Superior temporal gyrus (tissue), 1 donor: Measurements from ENCODE around the gene SLC4A9.
A peak's percentile ranks its signal among the peaks of the same experiment; 100 is the strongest.
"Not testable (repeated sequence)": the region's sequence is repeated elsewhere in the genome, so short reads cannot be mapped to it uniquely, and the experiment has no call there.

Source experiments
- DNase-seq: peaks from one replicate; pipeline ENCODE4 v3.0.0-alpha.2; 2016; ENCODE audit errors: extremely low spot score

Gene SLC4A9

DNA sequence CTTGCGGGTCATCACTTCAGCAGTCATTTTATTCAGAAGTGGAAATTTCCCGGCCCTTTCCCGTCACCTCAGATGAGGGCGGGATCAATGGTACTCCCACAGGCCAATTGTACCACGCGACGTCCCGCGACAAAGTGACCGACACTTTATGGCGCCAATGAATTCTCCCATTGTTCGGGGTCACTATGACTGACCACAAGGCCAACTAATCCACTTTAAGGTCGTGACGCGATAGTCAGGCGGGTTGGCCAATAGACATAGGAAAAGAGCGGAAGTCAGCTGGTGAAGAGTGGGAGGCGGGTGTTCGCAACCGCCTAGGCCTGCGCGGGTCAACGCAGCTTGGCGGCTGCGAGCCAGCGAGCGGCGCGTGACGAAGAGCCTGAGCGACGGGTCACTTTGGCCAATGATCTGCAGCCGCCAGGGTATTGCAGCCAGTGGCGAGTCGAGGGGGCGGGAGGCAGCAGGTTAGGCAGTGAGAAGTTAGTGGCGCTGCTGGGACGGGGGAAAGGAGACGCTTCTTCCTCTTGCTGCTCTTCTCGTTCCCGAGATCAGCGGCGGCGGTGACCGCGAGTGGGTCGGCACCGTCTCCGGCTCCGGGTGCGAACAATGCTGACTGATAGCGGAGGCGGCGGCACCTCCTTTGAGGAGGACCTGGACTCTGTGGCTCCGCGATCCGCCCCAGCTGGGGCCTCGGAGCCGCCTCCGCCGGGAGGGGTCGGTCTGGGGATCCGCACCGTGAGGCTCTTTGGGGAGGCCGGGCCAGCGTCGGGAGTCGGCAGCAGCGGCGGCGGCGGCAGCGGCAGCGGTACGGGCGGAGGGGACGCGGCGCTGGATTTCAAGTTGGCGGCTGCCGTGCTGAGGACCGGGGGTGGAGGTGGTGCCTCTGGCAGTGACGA, 41.6 kb downstream of the SLC4A9 start, which contains the start of gene ANKHD1:
ANKHD1 (plus strand) TSS at position 472 of the 896 bp plus-strand sequence; CDS start at position 607, 135 bp downstream.
- DNase-seq, result peak; percentile 100

DNA sequence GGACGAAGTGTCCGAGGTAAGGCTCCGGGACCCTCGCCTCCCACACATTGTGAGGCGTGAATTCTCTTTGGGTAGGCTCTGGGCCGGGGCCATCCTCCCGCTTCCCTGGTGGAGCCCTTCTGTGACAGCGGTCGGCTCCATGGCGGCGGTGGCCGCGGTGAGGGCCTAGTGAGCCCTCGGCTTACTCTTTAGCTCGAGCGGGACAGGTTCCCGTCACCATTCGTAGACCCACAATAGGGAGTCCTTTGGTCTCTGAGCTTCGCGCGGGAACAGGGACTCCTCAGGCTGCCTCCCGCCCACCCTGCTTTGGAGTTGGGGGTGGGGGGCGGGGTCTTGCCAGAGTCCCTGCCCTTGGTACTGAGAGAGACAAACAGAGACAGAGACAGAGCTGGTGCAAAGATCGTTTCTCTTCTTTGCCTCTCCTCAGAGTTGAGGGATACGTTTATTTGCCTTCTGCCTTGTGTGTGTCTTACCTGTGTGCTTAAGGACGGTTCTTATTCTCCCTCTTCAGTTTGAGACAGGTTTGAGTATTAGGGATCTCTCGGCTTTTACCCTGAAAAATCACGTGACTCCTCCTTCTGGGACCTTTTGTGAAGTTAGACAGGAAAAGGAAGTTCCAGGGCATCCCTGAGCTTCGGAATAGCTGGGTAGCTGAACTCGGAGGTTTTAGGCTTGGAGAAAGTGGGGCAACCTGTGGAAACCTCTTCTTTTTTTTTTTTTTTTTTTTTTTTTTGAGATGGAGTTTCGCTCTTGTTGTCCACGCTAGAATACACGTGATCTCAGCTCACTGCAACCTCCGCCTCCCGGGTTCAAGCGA, 42.5 kb downstream of the SLC4A9 start:
- DNase-seq, result peak; percentile 22

DNA sequence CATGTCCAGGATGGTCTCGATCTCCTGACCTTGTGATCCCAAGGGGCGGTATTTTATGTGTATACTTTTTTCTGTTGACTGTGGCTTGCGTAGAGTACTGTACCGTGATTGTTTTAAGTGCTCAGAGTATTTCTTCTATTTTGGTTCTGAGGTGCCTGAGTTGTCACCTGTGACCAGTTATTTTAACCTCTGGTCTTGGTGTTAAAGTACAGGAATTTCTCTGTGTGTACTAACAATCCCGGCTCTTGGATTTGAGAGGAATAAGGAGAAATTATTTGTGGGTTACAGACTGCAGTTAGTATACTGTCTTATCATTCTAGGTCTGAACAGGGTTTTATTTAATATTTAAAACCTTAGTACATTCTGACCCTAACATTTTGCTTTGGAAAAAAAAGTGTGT, 43.6 kb downstream of the SLC4A9 start:
- DNase-seq, result no peak

DNA sequence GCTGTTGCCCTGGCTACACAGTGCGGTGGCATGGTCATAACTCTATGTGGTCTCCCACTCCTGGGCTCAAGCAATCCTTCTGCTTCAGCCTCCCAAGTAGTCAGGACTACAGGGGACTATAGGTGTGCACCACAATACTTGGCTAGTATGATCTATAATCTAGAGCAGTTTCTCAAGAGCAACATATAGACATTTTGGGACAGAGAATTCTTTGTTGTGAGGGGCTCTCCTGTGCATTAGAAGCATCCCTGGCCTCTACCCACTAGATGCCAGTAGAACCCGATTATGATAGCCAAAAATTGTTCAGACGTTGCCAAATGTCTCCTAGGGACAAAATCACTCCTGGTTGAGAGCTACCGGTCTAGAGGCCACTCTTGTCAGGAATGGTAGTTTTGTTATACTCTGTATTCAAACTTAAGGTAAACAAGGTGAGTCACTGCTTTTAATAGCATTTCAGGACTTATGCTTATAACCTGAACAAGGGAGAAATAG, 48.8 kb downstream of the SLC4A9 start:
- no peak for DNase-seq

DNA sequence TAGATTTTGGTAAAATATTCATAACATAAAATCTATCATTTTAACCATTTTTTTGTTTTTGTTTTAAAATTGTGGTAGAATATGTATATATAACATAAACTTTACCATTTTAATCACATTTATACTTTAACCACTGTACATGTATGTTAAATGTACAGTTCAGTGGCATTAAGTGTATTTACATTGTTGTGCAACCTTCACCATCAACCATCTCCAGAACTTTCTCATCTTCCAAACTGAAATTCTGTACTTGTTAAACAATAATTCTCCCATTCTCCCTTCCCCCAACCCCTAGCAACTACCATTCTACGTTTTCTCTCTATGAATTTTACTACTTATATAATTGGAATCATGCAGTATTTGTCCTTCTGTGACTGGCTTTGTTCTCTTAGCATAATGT, 53.2 kb downstream of the SLC4A9 start:
- DNase-seq, result no peak

DNA sequence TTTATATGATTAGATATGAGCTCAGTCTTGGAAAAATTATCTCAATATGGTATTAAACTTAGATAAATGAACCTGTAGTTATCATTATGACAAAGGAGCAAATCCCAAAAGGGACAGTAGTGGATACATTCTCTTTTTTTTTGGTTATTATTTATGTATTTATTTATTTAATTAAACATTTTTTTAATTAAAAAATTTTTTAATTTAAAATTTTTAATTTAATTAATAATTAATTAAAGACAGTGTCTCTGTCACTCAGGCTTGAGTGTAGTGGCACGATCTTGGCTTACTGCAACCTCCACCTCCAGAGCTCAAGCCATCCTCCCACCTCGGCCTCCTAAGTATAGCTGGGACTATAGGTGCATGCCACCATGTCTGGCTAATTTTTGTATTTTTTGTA, 57.2 kb downstream of the SLC4A9 start:
- DNase-seq, result no peak

DNA sequence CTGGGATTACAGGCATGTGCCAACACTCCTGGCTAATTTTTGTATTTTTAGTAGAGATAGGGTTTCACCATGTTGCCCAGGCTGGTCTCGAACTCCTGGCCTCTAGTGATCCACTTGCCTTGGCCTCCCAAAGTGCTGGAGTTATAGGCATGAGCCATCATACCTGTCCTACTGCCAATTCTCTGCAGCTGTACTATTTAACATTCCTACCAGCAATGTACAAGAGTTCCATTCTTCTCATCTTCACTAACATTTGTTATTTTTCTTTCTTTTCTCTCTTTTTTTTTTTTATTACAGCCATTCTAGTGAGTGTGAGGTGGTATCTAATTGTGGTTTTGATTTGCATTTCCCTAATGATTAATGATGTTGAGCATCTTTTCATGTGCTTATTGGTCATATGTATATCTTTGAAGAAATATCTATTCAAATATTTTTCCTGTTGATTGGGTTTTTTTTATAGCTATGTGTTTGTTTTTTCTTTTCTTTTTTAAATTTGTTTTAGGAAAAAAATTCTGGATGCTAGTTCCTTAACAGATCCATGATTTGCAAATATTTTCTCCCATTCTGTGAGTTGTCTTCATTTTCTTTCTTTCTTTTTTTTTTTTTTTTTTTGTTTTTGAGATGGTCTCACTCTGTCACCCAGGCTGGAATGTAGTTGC, 59.0 kb downstream of the SLC4A9 start:
- DNase-seq, result no peak

DNA sequence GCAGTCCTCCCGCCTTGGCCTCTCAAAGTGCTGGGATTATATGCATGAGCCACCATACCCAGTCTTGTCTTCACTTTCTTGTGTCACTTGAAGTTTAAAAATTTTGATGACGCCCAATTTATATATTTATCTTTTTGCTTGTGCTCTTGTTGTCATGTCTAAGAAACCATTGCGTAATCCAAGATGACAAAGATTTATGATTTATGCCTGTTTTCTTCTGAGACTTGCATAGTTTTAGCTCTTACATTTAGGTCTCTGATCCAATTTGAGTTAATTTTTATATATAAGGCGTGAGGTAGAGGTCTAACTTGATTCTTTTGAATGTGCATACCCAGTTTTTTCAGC, 60.2 kb downstream of the SLC4A9 start:
- no peak for DNase-seq

DNA sequence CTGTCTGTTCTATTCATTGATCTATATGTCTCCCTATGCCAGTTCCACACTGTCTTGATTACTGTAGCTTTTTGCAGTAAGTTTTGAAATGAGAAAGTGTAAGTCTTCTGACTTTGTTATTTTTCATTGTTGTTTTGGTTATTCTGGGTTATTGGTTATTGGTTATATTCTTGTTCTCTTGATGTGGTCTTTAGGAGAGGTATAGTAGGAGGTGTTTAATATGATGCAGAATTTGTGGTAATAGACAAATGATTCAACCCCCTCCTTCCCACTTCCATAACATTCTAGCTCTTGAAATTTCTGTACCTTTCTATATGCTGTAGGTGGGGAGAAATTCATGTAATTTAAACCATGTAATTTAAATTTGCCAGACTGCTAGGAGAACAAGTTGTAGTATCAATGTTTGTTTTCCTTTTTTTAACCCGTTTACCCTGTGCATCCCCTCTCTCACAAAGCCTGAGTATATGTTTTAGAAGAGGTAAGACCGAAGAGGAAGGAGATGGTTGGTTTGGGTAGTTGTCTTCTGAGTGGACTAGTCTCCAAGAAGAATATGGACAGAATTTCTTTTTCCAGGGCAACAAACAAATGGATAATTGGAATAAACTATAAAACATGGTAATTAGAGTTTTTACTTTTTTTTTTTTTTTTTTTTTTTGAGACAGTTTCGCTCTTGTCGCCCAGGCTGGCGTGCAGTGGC, 60.8 kb downstream of the SLC4A9 start:
- no peak for DNase-seq

DNA sequence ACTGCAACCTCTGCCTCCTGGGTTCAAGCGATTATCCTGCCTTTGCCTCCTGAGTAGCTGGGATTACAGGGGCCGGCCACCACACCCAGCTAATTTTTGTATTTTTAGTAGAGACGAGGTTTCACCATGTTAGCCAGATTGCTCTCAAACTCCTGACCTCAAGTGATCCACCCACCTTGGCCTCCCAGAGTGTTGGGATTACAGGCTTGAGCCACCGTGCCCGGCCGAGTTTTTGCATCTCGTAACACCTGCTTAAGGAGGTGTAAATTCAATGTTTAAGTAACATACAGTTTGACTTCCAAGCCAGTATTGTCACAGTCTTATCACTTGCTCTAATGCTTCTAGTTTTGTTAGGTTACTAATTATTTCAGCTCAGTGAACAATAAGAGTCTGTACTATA, 61.4 kb downstream of the SLC4A9 start:
- not testable (repeated sequence) for DNase-seq

DNA sequence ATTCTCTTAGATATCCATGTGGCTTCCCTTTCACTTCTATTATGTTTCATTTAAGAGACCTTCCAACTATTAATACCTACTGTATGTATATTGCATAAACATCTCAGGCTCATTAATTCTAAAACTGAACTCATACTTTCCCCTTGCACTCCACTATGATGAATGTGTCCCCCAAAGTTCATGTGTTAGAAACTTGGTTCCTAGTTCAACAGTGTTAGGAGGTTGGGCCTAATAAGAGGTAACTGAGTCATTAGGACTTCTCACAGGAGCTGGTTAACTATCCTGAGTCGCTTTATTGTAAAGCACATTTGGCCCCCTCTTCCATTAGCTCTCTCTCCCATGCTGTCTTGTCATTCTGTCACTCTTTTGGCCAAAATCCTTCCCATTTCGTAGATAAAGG, 63.6 kb downstream of the SLC4A9 start:
- no peak for DNase-seq

DNA sequence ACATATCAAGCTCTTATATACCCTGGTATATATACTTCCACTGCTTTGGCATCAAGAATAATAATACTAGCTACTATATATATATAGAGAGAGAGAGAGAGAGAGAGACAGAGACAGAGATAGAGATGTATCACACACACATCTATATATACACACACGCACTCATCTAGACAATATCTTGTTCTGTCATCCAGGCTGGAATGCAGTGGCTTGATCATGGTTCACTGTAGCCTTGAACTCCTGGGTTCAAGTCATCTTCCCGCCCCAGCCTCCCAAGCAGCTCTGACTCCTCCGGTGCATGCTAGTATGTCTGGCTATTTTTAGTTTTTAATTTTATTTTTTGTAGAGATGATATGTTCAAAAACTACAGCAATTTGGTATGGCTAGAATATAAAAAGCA, 64.1 kb downstream of the SLC4A9 start:
- DNase-seq, result no peak
